HEK293 (cell line): Measurements from ENCODE around the gene ATF2.

Experiments
- REST ChIP-seq: fragments of 450-650 bp; formaldehyde crosslinking; IDR thresholded peaks from 2 replicates; pipeline ENCODE4 v1.5.1; 2016; ENCODE audit warnings: missing biosample characterization, missing genetic modification characterization
- ZNF114 ChIP-seq: fragments of 450-650 bp; formaldehyde crosslinking; IDR thresholded peaks from 2 replicates; pipeline ENCODE4 v1.5.0; 2017; ENCODE audit warnings: missing biosample characterization, missing genetic modification characterization
- ZNF221 ChIP-seq: fragments of 450-650 bp; formaldehyde crosslinking; IDR thresholded peaks from 2 replicates; pipeline ENCODE4 v1.5.1; 2017; ENCODE audit warnings: missing biosample characterization, missing genetic modification characterization, borderline replicate concordance
- ZNF707 ChIP-seq: fragments of 450-650 bp; formaldehyde crosslinking; IDR thresholded peaks from 2 replicates; pipeline ENCODE4 v1.5.1; 2016; ENCODE audit warnings: missing biosample characterization, missing genetic modification characterization
- TF ChIP-seq, protein P1 (sequence below): fragments of 450-650 bp; formaldehyde crosslinking; IDR thresholded peaks from 2 replicates; pipeline ENCODE4 v1.5.1; 2016; ENCODE audit warnings: missing biosample characterization, missing genetic modification characterization
- TF ChIP-seq, protein P2 (sequence below): fragments of 450-650 bp; formaldehyde crosslinking; IDR thresholded peaks from 2 replicates; pipeline ENCODE4 v1.5.1; 2016; ENCODE audit warnings: missing biosample characterization, missing genetic modification characterization
- TF ChIP-seq, protein P3 (sequence below): fragments of 450-650 bp; formaldehyde crosslinking; IDR thresholded peaks from 2 replicates; pipeline ENCODE4 v1.5.1; 2016; ENCODE audit warnings: missing biosample characterization, missing genetic modification characterization

- TF ChIP-seq, protein P1, sequence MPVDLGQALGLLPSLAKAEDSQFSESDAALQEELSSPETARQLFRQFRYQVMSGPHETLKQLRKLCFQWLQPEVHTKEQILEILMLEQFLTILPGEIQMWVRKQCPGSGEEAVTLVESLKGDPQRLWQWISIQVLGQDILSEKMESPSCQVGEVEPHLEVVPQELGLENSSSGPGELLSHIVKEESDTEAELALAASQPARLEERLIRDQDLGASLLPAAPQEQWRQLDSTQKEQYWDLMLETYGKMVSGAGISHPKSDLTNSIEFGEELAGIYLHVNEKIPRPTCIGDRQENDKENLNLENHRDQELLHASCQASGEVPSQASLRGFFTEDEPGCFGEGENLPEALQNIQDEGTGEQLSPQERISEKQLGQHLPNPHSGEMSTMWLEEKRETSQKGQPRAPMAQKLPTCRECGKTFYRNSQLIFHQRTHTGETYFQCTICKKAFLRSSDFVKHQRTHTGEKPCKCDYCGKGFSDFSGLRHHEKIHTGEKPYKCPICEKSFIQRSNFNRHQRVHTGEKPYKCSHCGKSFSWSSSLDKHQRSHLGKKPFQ (tag by site-specific recombination) = no peak
- TF ChIP-seq, protein P2, sequence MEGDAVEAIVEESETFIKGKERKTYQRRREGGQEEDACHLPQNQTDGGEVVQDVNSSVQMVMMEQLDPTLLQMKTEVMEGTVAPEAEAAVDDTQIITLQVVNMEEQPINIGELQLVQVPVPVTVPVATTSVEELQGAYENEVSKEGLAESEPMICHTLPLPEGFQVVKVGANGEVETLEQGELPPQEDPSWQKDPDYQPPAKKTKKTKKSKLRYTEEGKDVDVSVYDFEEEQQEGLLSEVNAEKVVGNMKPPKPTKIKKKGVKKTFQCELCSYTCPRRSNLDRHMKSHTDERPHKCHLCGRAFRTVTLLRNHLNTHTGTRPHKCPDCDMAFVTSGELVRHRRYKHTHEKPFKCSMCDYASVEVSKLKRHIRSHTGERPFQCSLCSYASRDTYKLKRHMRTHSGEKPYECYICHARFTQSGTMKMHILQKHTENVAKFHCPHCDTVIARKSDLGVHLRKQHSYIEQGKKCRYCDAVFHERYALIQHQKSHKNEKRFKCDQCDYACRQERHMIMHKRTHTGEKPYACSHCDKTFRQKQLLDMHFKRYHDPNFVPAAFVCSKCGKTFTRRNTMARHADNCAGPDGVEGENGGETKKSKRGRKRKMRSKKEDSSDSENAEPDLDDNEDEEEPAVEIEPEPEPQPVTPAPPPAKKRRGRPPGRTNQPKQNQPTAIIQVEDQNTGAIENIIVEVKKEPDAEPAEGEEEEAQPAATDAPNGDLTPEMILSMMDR (tag by site-specific recombination) = no peak
- no peak for TF ChIP-seq ZNF707
- TF ChIP-seq REST (tag by site-specific recombination) = no peak
- TF ChIP-seq, protein P3, sequence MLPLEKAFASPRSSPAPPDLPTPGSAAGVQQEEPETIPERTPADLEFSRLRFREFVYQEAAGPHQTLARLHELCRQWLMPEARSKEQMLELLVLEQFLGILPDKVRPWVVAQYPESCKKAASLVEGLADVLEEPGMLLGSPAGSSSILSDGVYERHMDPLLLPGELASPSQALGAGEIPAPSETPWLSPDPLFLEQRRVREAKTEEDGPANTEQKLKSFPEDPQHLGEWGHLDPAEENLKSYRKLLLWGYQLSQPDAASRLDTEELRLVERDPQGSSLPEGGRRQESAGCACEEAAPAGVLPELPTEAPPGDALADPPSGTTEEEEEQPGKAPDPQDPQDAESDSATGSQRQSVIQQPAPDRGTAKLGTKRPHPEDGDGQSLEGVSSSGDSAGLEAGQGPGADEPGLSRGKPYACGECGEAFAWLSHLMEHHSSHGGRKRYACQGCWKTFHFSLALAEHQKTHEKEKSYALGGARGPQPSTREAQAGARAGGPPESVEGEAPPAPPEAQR = no peak
- no peak for TF ChIP-seq ZNF221
- TF ChIP-seq ZNF114 = no peak
These were observed 37.5 kb upstream of the ATF2 start for GRCh38 chr2:175205523-175205922.
